Measurements from ENCODE around the gene THG1L.

The THG1L gene

GRCh38 chr5:157748760-157749461, 17.7 kb downstream of the THG1L start:
- no peak overlapping the region for H3K27ac ChIP-seq
- H3K4me3 ChIP-seq, result no peak overlapping the region

DNA sequence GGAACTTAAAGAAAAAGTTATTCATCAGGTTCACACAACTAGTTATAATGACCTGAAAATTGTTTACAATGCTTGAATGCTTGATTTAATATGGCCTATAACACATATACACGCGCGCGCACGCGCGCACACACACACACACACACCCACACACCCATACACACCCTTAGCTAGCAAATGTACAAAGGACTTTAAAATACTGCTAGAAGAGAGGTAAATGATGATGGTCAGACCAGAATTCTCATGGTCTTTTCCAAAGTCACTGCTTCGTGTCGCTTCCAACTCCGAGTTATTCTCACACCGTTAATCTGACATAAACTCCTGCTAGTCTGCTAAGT, 18.2 kb downstream of the THG1L start:
- Histone ChIP-seq H3K27ac (no peak overlapping the region), H3K4me3 (no peak overlapping the region)

- Histone ChIP-seq H3K27ac (no peak overlapping the region), H3K4me3 (no peak overlapping the region)
These were observed 19.1 kb downstream of the THG1L start for GRCh38 chr5:157750320-157750719.

GRCh38 chr5:157756122-157756521, 24.9 kb downstream of the THG1L start:
- H3K4me3 ChIP-seq, result no peak overlapping the region
- no peak overlapping the region for H3K27ac ChIP-seq

DNA sequence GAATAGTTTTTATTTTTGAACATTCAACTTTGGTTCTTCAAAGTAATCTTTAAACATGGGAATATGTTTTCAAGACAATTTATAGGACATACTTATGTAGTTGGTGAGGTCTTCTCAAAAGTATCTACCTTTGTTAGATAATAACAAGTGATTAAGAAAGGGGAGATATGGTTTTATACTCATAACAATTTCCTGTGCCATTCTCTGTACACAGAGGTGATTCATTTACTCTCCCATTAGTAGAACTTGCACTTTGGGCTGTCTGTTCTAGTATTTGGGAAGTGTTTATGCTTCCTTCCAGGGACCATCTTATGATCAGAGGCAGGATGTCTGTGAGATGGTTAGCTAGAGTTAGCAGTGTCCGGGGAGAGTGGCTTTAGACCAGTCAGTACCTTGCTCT, 27.5 kb downstream of the THG1L start:
- no peak overlapping the region for H3K4me3 ChIP-seq
- no peak overlapping the region for H3K27ac ChIP-seq

- Histone ChIP-seq H3K27ac (no peak overlapping the region), H3K4me3 (no peak overlapping the region)
These were observed 30.7 kb downstream of the THG1L start for GRCh38 chr5:157761690-157762621.

- Histone ChIP-seq H3K27ac (no peak overlapping the region), H3K4me3 (no peak overlapping the region)
These were observed 33.3 kb downstream of the THG1L start for GRCh38 chr5:157764531-157764930.

GRCh38 chr5:157766442-157766841, 35.2 kb downstream of the THG1L start:
- no peak overlapping the region for H3K27ac ChIP-seq
- no peak overlapping the region for H3K4me3 ChIP-seq

DNA sequence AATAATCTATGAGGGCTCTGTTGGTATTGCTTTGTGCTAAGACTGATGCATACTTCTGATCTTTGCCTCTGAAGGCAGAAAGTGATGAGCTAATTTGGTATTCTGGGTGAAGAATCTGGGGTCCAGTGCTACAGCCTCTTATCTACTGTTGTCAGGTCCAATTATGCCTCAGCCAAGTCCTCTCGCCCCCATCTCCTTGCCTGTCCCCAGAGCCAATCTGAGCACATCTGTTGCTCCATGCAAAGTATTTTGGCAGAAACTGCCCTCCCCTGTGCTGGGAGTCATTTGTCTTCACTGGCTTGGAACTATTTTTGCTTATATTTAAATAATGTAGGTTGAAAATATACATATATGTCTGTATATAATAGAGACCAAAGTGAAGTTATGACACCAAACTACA, 35.7 kb downstream of the THG1L start:
- Histone ChIP-seq H3K4me3 (no peak overlapping the region), H3K27ac (no peak overlapping the region)

DNA sequence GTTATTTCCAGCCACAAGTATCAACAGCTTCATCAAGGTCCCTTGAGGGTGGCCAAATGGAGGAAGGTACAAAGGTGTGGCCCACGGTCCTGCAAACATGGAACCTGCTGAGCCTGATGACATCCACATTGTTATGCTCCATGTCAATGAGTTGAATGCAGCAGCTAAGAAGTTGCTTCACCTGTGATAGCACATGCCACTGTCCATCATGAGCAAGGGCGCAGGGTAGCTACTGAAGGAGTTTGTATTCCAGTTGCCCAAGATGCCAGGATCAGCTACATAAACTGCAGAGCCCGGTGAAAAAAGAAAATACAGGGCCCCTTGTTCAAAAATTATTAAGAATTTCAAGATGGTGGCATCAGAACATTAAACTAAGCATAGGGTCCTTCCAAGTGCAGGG, 36.5 kb downstream of the THG1L start:
- peak overlapping the region in 1 of 21 experiments; percentile 9 for H3K27ac ChIP-seq

GRCh38 chr5:157770665-157771064, 39.4 kb downstream of the THG1L start:
- Histone ChIP-seq H3K27ac (no peak overlapping the region), H3K4me3 (no peak overlapping the region)

More for the DNA sequence above, 36.5 kb downstream of the THG1L start:
- no peak overlapping the region for H3K4me3 ChIP-seq

DNA sequence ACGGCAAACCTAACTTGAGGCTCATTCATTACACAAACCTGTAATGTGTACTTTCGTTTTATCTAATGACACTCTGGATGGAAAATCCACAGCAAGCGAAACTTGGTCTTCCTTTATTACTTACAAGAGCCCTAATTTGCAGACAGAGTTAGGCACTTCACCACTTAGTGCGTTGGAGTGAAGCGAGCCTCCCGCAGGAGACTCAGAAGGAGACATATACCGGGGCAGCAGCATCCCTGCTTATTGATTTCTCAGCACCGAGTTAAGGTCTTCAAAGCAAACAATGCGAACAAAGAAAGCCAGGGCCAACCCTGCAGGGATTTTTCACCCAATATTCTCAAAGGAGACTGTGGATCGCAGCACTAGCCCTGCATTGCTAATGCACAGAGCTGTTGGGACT, 40.9 kb downstream of the THG1L start:
- Histone ChIP-seq H3K27ac (no peak overlapping the region), H3K4me3 (no peak overlapping the region)

- Histone ChIP-seq H3K4me3 (no peak overlapping the region), H3K27ac (no peak overlapping the region)
These were observed 47.0 kb downstream of the THG1L start for GRCh38 chr5:157778121-157778805.

DNA sequence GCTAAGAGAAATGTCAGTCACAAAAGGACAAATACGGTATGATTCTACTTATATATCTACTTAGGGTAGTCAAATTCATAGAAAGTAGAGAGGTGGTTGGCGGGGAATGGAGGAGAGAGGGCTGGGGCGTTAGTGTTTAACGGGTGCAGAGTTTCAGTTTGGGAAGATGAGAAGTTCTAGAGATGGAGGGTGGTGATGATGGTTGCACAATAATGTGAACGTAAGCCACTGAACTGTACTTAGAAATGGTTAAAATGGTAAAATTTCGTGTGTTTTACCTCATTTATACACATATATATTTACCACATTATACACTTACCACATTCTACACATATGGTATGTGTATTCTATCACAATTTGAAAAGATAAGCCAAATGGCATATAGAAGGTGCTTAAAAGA, 48.0 kb downstream of the THG1L start:
- Histone ChIP-seq H3K27ac (no peak overlapping the region), H3K4me3 (no peak overlapping the region)

GRCh38 chr5:157785801-157786200, 54.6 kb downstream of the THG1L start:
- H3K27ac ChIP-seq, result no peak overlapping the region
- no peak overlapping the region for H3K4me3 ChIP-seq

Measured in skin epidermis (tissue), 12 donors.